Stimulated activated CD4-positive, alpha-beta T cell treated with anti-CD3 and anti-CD28 coated beads, Interleukin-15, amount 100 ng/mL, for 1 hour (primary cell): ENCODE data around the gene TEX14.

Source experiments
- DNase-seq, 2 donors: peaks; one replicate each; pipeline ENCODE4 v3.0.0-alpha.2; 2020; ENCODE audit warnings: low read depth in 1 of 2, low spot score in 1 of 2

The TEX14 gene

GRCh38 chr17:58531122-58531521, 160.7 kb downstream of the TEX14 start:
- DNase-seq, result no peak

DNA sequence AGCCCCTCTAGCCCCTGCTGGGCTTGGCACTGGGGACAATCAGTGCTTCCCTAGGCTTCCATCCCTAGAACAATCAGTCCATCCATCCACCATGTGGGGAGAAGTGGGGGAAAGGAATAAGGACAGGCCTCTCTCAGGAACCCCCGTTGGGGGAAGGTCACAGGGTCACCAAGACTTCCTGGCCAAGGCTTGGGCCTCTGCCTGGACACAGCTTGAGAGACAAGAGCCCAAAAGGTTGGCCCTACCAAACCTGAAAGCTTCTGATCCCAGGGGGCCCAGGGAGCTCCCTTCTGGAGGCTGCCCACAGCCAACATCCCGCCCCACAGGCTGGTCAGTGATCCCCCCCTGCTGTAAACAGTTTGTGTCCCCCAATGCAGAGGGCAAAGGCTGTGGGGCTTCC, 161.2 kb downstream of the TEX14 start:
- no peak for DNase-seq

- DNase-seq, result no peak
Observed at GRCh38 chr17:58529275-58529674, 162.6 kb downstream of the TEX14 start.

DNA sequence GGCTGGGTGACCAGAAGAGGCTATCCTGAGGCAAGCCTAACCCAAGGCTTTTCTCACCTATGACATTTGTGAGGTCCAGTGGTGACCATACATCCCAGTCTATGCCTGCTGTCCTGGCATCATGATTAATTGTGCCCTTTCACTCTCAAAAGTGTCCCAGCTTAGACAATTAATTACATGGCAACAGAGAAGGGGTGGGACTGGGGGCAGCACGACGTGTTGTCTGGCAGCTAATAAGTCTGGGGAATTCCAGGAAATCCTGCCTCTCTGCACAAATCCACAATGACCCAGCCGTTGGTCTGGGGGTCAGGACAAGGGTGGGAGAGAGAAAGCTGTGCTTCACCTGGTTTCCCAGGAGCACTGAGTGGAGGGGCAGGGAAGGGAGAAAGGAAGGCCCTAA, 163.4 kb downstream of the TEX14 start:
- no peak for DNase-seq

DNA sequence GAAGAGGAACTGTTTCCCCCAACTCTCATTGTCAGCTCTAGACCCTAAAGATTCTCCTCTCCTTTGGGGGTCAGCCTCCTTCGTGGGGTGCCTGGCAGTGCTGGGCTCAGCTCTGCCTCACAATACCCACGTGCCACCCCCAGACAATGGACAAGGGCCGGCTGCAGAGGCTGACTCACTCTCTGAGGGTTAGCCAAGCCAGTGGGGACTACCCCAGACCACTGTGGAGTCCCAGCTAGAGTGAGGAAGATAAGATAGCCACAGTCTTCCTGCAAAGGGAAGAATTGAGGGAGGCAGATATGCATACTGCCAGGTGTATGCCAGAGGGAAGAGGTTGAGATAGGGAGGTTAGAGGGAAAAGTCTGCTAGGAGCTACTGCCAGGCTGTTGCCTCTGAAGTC, 163.9 kb downstream of the TEX14 start:
- no peak for DNase-seq

DNA sequence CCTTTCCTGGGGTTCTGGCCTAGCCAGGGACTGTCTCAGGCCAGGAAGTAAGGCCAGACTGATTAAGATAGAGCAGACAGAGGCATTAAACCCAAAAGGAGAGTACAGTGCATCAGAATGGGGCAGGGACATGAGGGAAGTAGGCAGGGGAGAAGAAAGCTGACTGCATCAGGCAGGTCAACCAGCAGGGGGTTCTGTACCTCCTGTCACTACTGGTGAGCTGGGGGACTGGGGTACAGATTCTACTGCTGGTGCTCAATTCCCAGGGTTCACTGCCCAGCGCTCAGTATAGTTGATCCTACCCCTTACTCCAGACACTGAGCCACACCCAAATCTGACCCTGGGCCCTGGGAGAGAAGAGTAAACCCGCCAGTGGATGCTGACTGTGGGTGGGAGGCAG, 164.5 kb downstream of the TEX14 start:
- DNase-seq, result no peak

GRCh38 chr17:58525239-58525638, 166.6 kb downstream of the TEX14 start:
- DNase-seq, result no peak

DNA sequence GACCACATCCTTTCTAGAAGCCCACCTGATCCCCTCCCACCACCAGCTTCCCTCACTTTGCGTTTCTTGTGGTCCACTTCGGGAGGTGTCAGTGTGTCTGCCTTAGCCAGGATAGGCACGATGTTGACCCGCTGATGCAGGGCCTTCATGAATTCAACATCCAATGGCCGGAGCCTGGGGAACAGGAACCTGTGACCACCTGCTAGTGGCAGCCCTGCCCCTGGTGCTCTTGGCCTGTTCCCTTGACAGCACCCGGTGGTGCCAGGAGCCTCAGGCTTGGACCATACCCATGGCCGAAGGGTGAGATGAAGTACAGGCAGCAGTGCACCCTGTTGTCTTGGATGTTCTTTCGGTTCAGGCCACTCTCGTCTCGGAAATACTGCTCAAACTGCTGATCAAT, 170.2 kb downstream of the TEX14 start:
- no peak for DNase-seq

GRCh38 chr17:58520843-58521430, 170.9 kb downstream of the TEX14 start:
- no peak for DNase-seq

DNA sequence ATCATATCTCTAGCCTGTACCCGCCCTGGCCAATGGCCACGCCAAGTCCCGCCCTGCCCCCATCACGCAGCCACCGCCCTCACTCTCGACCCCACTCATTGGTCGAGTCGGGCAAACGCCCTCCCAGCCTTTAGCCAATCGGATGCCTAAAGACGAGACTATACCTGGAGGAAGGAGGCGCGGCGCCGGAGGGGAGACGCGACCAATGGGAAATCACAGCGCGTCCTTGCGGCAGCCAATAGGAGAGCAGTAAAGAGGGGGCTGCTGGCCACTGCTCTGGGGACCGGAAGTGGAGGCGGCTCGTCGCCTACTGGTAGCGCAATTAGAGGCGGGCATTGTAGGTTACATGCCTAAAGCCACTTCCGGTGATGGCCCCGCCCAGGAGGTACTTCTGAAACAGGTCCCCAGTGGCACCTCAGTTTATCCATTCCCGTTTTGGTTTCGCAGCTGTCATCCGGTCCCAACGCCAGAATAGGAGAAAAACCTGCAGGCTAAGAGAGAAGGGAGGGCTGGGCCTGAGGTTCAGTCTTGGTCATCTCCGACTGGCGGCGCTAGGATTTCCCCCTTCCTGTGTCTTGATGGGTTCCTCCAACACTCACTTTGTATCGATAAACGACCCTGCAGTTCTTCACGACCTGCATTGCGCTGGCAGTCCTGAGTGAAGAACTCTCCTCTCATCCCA, 173.8 kb downstream of the TEX14 start:
- peak; percentile 97 to 99 for DNase-seq

DNA sequence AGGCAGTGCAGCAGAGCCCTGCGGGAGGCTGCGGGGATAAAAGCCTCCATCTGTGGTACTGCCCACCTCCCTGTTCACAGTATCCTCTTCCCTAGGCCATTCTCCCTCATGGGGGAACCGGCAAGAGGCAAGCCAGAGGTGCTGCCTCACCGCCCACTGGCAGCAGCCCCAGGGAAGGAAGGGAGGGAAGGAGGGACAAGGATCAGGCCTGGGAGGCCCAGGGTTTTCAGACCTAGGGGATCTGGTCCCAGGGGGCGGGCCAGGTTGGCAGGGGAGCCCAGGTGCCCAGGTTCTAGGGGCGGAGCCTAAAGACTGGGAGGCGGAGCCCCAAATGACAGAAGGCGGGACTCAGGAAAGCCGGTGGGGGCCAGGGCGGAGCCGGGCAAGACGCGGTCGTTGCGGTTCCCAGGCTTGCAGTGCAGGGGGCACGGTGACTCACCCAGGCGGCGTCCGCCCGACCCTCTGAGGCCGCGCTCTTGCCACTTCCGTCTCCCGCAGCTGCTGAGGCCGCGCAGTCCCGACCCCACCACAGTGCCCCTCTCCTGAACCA, 174.4 kb downstream of the TEX14 start:
- no peak for DNase-seq

DNA sequence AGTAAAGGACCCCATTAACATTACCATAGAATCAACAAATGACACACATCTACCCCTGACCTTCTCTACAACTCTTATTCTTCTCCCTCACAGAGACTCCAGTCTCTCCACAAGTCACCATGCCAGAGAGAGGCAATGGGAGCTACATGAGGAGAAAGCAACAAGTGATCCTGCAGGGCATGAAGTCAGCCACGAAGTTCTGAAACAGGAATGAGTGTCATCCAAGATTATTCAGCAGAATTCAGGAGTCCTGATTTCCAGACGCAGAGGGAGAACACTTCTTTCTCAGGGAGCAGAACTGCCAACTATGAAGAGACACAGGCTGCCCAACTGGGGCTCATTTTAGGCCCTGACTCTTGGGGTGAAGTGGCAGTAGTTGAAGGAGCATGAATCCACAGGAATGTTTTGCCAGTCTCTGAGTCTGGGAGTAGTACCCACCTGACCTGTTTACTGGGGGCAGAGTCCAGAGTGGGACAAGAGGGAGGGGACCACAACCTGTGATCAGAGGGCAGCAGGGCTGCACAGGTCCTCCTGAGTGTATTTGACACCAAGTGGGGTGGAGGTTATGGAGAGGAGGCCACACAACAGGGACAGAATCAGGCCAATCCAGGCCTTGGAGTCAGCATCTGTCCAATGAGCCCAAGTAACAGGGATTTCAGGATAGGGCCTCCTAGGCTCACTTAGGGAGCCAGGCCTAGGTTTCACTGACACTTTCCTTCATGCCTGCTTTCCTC, 175.0 kb downstream of the TEX14 start:
- no peak for DNase-seq

DNA sequence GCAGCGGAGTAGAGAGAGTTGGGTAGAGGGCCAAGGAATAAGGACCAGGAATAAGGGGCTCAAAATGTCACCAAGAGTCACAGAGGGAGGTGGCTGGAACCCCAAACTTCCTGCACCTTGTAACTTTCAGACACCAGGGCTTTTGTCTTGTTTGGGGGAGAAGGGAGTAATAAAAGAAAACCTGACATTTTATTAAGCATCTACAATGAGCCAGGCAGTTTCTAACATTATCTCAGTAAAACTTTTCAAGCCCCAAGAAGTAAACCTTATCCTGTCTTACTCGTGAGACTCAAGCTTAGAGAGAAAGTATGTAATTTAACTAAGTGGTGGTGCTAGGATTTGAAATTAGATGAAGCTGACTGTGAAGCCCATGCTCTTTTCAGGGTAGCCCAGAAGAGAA, 176.6 kb downstream of the TEX14 start:
- DNase-seq, result no peak

DNA sequence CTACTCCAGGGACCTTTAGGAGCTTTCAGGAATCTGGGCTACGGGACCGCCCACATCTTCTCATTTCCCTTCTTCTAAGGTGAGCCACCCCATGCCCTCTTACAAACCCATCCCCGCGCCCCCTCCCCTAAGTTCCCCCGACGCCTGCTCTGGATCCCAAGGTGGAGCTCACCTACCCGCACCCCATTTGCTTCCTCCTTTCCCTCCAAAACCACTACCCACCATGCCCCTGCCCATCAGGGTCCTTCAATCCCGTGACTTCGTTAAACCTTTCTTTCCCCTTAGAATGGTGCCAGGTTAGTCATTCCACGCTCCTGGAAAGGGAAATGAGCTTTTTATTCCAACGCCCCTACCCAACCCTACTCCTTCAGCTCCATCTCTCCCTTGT, 177.1 kb downstream of the TEX14 start:
- DNase-seq, result no peak

- peak; percentile 55 to 69 for DNase-seq
Observed at GRCh38 chr17:58513965-58514769, 177.7 kb downstream of the TEX14 start, which contains the start of gene MTMR4. MTMR4 (minus strand) TSS chr17:58514638; CDS start chr17:58514407, 231 bp downstream.

DNA sequence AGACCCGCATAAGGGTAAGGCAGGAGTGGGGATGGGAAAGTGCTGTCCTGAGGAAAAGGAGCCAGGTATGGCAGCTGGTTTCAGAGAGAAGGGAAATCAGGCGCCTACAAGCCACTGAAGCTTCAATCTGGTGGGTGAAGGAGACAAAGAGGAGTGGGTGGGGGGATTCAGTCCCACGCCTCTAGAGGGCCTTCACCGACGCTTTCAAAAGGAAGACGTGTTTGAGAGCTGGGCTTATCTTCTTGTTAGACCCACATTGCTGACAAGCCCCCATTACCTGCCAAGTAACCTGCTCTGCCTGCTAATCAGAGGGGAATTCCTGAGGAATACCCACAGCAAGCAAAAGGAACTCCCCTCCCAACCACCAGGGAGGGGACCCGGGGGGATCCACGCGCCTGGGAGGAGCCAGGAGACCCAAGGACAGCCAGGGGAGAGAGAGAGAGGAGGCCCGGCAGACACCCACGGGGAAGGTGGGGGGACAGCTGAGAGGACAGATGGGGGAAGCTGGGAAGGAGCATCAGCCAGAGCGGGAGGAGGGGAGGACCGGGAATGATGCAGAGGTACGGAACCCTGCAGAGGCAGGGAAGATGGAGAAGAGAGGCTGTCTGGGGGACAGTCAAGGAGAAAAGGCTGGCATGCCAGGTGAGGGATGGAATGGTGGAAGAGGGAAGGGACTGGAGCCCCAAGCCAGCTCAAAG, 178.4 kb downstream of the TEX14 start:
- DNase-seq, result peak in 1 of 2 donors; percentile 32

GRCh38 chr17:58510075-58510474, 181.8 kb downstream of the TEX14 start:
- DNase-seq, result no peak

- DNase-seq, result no peak
Observed at GRCh38 chr17:58508341-58509067, 183.3 kb downstream of the TEX14 start.

- no peak for DNase-seq
Observed at GRCh38 chr17:58507123-58507634, 184.7 kb downstream of the TEX14 start.
